HG02885 (cell line): ENCODE results near the gene ESRRA.

Experiments used
- ATAC-seq: cut with Tn5 transposase; IDR thresholded peaks from one replicate; pipeline ENCODE4 v1.9.1; 2021; ENCODE audit warnings: mild to moderate bottlenecking; ENCODE audit not compliant: unreplicated experiment, poor library complexity

ESRRA gene

DNA sequence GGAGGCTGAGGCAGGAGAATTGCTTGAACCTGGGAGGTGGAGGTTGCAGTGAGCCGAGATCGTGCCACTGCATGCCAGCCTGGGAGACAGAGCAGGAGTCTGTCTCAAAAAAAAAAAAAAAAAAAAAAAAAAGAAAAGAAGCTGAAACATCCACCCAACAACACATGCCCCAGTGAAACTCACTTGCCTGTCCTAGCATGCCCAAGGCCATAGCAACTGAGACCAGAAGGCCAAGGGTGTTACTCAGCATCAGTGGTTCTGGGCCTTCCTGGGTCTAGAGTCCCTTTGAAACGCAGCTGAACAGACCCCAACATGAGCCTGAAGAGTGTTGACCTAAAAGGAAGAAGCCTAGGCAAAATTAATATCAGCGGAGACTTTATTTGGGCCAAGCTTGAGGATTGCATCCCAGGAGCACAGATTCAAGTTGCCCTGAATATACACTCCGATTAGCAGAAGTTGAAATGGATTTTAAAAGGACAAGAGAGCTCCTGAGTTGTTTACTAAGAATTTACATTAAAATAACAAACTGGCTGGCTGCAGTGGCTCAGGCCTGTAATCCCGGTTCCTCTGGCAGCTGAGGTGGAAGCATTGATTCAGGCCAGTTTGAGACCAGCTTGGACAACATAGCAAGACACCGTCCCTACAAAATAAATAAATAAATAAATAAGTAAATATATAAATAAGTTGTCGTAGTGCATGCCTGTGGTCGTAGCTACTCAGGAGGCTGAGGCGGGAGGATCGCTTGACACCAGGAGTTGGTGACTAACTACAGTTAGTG is 19.6 kb downstream of the ESRRA start:
- ATAC-seq, result no peak

DNA sequence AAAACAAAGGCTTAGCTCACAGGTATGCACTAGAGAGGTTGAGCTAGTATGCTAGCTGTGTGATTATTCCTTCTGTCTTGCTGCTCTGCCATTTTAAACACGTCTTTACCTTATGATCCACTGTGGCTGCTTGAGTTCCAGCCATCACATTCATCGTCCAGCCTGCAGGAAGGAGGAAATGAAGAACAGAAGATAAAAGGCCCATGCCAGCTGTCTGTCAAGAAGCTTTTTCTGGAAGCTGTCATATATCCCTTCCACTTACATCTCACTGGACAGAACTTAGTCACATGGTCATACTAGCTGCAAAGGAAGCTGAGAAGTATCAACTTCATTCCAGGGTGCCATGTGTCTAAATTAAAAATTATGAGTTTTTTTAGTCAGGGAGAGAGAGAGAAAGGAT is 22.1 kb downstream of the ESRRA start:
- no peak for ATAC-seq

DNA sequence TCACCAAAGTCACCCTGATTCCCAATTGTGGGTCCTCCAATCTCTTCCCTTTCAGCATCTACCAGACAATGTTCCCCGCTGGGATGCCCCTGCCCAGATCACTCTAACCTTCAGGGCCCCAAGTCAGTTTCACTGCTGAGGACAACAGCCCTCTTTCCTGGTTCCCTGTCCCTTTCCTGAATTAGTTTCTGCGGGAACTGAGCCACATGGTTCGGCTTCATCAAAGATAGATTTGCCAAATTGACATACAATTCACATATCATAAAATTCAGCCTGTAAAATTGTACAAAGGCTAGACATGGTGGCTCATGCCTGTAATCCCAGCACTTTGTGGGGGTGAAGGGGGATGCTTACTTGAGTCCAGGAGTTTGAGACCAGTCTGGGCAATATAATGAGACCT is 22.7 kb downstream of the ESRRA start:
- no peak for ATAC-seq

DNA sequence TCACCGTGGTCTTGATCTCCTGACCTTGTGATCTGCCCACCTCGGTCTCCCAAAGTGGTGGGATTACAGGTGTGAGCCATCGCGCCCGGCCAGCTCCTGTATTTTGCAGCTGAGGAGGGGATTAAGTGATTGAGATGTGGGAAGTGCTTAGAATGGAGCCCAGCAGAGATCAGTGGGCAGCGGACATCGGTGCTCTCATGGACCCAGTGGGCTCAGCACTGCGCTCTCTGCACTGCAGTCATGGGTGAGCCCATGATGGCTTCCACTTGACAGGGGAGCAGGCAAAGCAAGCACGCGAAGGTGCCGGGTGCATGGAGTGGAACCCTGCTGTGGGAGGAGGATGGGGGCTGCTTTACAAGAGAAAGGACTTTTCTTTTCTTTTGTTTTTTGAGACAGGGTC is 25.6 kb downstream of the ESRRA start:
- no peak for ATAC-seq

DNA sequence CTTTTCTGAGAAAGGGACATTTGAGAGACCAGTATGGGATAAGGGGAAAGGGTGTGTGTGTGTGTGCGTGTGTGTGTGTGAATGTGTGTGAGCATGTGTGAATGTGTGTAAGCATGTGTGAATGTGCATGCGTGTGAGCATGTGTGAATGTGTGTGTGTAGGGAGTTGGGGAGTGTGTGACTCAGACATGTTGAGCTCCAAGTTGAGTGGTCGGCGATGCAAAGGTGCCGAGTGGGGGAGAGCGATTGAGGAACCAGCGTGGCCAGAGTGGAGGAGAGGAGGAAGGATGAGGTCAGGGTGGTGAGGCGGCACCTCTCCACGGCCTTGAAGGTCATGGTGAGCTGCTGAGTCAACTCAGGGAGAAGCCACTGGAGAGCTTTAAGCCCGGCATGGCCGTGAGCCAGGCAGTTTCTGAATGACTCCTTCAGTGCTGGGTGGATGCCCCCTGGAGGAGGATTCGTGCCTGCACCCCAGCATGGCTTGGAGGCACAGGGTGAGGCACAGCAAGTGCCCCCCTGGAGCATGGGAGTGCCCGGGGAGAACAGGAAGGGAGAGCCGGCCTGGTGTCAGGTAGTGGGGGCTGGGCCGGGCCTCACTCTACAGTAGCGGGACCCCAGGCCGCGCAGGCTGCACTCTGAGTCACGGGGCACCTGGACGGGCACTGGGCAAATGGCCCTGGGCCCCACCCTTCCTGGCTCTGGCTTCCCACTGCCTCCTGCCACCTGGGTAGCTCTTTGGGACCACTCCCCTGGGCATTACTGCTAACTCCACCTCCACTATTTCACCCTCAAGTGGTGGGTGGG is 26.4 kb downstream of the ESRRA start:
- ATAC-seq, result peak; percentile 52

DNA sequence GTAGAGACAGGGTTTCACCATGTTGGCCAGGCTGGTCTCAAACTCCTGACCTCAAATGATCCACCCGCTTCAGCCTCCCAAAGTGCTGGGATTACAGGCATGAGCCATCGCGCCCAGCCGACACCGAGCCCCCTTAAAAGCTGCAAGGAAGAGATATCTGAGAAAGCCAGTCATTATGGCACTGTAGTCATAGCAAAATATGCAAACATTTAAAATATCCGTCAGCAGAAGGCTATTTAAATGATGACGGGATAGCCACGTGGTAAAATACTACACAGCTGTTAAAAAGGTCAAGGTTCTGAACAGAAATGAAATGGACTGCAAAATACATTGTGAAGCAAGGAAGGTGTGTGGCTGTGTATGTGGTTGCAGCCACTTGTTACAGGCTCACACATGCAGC is 28.2 kb downstream of the ESRRA start:
- no peak for ATAC-seq

DNA sequence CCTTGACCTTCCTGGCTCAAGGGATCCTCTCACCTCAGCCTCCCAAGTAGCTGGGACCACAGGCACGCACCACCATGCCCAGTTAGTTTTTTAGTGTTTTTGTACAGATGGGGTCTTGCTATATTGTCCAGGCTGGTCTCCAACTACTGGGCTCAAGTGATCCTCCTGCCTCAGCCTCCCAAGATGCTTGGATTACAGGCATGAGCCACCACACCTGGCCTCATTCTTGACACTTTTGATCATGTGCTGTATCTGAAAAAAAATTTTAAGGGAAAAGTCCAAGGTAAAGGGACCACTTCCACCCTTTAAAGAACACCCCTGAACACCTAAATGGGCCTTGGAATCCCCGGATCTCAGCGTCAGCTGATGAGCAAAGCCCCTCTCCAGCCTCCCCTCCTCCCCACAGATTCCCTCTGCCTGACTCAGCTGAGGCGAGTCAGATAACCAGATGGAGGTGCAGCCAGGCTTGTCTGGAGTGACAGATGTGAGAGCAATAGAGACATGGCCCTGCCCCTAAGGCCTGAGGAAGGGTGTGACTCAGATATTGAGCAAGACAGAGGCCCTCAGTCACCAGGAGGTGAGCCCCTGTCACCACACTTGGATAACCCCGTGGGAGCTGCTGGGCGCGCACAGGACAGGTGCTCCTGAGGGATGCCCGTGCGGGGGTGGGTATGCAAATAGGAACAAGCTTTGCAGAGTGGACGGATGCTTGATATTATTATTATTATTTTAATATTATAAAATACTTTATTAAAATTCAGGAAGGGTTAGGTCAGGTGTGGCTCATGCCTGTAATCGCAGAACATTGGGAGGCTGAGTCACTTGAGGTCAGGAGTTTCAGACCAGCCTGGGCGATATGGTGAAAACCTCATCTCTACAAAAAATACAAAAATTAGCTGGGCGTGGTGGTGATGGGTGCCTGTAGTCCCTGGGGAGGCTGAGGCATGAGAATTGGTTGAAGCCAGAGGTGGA is 29.7 kb downstream of the ESRRA start:
- ATAC-seq, result peak; percentile 79

DNA sequence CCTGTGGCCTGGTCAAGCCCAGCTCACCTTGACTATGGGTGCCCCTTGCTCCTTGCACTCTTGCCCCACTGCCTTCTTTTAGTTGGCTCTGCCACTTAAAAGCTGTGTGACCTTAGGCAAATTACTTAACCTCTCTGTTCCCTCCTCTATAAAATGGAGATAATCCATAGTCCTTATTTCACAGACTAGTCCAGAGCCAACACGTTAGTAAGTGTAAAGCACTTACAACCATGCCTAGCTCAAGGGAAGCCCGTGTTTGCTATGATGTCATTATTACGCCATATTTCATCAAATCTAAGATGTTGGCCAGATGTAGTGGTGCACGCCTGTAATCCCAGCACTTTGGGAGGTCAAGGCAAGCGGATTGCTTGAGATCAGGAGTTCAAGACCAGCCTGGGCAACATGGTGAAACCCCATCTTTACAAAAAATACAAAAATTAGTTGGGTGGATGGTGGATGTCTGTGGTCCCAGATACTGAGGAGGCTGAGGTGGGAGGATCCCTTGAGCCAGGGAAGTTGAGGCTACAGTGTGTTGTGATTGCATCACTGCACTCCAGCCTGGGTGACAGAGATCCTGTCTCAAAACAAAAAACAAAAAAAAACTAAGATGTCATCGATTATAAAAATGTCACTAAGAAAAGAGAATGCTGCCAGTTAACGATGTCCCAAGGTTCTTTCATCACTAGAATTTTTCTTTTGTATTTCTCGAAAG is 32.4 kb downstream of the ESRRA start:
- ATAC-seq, result no peak

DNA sequence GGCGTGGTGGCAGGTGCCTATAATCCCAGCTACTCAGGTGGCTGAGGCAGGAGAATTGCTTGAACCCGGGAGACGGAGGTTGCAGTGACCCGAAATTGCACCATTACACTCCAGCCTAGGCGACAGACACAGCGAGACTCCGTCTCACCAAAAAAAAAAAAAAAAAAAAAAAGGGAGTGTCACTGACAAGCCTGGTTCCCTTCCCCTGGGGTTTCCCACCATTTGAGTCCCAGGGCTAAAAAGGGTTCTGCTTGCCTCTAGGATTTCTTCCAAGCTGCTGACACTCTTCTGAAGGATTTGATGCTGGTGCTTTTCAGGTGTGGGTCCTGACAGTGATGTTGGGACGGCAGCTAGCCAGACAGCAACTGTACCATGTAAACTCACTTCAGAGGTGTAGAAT is 33.4 kb downstream of the ESRRA start:
- no peak for ATAC-seq

DNA sequence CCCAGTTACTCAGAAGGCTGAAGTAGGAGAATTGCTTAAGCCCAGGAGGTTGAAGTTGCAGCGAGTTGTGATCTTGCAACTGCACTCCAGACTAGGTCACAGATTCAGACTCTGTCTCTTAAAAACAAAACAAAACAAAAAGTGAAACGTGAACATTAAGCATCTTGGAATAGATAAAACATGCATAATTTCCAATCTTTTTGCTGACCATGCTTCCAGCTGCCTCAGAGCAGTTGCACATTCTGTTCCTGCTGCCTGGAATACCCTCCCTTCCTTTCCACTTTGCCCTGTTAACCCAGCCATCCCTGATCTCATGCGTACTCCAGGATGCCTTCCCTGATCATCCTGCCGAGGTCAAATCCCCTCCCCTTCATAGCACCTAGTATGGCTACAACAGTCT is 34.0 kb downstream of the ESRRA start:
- ATAC-seq, result no peak

DNA sequence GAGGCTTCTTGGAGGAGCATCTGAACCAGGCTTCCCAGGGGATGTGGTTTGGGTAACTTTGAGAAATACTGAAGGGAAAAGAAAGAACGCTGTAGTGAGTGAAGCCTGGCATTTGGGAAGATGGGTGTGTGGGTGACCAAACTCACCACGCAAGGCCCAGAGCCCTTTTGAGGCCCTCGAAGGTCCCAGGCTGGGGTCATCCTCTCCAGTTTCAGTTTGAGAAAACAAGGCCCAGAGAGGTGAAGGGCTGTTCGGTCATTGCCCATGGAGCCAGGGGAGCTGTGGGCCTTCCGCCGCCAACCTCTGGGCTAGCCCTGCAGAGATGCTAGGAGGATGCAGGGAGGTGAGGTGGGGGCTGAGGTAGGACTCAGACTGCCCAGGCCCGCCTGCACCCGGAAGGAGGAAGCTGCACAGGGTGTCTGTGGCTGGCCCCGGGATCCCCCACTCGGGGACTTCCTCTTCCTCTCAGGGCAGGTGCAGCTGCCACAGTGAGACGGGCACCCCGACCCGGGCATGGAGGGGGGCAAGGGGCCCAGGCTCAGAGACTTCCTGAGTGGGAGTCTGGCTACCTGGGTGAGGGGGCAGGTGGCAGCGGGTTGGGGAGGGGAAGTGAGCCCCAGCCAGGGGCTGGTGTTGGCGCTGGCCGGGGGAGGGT is 34.6 kb downstream of the ESRRA start, which contains the start of gene CCDC88B:
TSS of gene CCDC88B (plus strand) at position 451 of the 655 bp plus-strand sequence. CDS start at position 514, 63 bp downstream.
- ATAC-seq, result peak; percentile 60

DNA sequence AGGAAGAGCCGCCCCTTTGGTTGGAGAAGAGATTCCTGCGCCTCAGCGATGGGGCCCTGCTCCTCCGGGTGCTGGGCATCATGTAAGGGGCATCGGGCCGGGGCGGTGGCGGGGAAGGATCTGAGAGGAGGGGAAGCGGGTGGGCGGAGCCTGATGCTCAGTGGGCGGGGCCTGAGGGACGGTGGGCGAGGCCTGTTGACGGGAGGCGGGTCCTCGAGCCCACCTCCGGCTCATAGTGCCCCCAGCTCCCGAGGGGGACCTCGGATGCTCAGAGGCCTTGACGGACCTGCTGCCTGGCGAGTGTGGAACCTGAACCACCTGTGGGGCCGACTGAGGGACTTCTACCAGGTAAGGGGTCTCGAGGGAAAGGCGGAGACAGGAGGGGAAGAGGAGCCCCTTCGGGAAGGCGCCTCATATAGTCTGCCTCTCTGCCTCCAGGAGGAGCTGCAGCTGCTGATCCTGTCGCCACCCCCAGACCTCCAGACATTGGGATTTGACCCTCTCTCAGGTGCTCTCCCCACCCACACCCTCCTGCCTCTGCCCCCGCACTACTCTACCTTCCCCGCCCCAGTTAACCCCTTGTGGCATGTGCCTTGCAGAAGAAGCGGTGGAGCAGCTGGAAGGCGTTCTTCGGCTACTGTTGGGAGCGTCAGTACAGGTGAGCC is 35.5 kb downstream of the ESRRA start:
- ATAC-seq, result peak; percentile 43

DNA sequence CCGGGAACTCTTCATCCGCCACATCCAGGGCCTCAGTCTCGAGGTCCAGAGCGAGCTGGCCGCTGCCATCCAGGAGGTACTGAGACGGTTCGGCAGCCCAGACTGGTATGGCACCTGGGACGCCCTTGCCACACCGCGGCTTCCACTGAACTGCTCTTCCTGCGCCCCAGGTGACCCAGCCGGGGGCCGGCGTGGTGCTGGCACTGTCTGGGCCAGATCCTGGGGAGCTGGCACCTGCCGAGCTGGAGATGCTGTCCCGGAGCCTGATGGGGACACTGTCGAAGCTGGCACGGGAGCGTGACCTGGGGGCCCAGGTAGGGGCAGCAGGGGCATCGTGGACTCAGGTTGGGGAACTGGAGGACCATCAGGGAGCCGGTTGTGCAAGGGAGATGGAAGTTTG is 36.1 kb downstream of the ESRRA start:
- no peak for ATAC-seq

DNA sequence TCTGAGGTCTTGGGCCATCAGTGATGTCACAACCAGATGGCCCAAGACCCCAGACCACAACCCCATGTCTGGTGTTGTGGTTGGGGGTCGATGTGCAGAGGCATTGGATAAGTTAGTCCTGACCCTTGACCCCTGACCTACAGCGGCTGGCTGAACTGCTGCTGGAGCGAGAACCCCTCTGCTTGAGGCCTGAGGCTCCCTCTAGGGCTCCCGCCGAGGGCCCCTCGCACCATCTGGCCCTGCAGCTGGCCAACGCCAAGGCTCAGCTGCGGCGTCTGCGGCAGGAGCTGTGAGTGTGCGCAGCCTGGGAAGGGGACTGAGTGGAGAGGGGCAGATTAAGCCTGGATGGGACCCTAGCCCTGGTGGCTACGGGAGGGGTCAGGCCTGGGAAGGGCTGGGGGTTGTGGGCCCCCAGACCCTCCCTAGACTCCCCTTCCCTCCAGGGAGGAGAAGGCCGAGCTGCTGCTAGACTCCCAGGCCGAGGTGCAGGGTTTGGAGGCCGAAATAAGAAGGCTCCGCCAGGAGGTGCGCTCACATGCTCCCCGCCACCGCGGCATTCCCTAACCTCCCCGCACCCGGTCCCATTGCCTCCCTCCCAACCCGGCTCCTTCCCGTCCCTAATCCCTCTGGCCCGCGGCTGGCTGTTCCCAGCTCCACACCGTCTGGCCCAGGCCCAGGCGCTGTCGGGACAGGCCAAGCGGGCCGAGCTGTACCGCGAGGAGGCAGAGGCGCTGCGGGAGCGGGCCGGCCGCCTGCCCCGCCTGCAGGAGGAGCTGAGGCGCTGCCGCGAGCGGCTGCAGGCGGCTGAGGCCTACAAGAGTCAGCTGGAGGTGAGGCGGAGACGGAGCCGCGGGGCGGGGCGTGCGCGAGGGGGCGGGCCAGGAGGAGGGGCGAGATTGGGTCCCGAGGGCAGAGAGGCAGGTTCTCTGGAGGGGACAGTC is 36.8 kb downstream of the ESRRA start:
- ATAC-seq, result peak; percentile 65

DNA sequence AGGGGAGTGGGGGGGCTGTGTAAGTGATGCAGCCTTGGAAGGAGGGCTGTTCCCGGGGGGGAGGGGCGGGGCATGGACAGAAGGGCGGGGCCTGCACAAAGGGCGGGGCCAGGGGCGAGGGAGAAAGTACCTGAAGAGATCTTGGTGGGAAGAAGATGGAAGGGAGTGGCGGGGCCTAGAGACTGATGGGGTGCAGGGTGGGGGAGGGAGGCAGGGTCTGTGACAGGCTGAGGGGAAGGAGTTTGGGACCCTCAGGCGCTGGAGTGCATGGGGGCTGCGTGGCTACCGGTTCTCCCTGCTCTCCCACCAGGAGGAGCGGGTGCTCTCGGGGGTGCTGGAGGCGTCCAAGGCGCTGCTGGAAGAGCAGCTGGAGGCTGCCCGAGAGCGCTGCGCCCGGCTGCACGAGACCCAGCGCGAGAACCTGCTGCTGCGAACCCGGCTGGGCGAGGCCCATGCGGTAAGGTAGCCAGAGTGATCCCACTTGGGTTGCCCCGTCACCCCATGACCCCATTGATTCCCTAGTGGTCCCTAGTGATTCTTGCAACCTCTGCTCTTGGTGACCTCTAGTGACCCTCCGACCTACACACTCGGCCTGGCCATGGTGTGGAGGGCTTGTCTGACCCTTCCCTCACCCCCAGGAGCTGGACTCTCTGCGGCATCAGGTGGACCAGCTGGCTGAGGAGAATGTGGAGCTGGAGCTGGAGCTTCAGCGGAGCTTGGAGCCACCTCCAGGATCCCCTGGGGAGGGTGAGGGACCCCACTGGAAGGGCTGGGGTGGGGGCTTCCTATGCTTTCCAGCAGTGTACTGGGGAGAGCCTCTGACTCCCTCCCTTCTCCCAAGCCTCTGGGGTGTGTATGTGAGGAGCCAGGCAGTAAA is 37.8 kb downstream of the ESRRA start:
- ATAC-seq, result no peak

DNA sequence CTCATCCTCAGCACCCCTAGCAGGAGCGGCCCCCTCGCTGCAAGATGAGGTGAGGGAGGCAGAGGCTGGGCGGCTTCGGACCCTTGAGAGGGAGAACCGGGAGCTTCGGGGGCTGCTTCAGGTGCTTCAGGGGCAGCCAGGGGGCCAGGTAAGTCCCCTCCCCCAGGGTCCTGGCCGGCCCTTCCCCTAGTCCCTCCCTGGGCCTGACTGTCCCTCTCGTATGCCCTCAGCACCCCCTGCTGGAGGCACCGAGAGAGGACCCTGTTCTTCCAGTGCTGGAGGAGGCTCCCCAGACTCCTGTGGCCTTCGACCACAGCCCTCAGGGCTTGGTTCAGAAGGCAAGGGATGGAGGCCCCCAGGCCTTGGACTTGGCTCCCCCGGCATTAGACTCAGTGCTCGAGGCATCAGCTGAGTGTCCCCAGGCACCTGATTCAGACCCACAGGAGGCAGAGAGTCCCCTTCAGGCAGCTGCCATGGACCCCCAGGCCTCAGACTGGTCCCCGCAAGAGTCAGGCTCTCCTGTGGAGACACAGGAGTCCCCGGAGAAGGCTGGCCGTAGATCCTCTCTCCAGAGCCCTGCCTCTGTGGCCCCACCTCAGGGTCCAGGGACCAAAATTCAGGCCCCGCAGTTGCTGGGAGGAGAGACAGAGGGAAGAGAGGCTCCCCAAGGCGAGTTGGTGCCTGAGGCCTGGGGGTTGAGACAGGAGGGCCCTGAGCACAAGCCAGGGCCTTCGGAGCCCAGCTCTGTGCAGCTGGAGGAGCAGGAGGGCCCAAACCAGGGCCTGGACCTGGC is 38.6 kb downstream of the ESRRA start:
- no peak for ATAC-seq
